ACC112 (cell line): Measurements from ENCODE around the gene NR6A1.

Experiments
- H2AFZ ChIP-seq: fragments of 200-600 bp; sonication (generic); one replicate; pipeline ENCODE4 v1.6.0; 2017; ENCODE audit warnings: antibody characterized with exemption, low read length; ENCODE audit not compliant: unreplicated experiment
- H3K27ac ChIP-seq: fragments of 200-600 bp; sonication (generic); 2 replicates; pipeline ENCODE4 v1.5.1; 2014; ENCODE audit warnings: low read depth, mild to moderate bottlenecking, antibody characterized with exemption, low read length, moderate library complexity
- H3K27me3 ChIP-seq: fragments of 200-600 bp; sonication (generic); 2 replicates; pipeline ENCODE4 v1.6.1; 2014; ENCODE audit warnings: mild to moderate bottlenecking, antibody characterized with exemption, low read length, moderate library complexity, mixed read lengths; ENCODE audit not compliant: insufficient read depth
- H3K36me3 ChIP-seq: fragments of 200-600 bp; sonication (generic); 2 replicates; pipeline ENCODE4 v1.6.1; 2016; ENCODE audit warnings: mild to moderate bottlenecking, antibody characterized with exemption, low read length, moderate library complexity, mixed read lengths; ENCODE audit not compliant: insufficient read depth
- H3K4me1 ChIP-seq: fragments of 200-600 bp; sonication (generic); one replicate; pipeline ENCODE4 v1.6.1; 2016; ENCODE audit warnings: low read length, mixed read lengths; ENCODE audit not compliant: insufficient read depth, unreplicated experiment, control insufficient read depth
- H3K4me3 ChIP-seq: fragments of 200-600 bp; sonication (generic); 2 replicates; pipeline ENCODE4 v1.5.1; 2014; ENCODE audit warnings: mild to moderate bottlenecking, low read depth, low read length
- H3K79me2 ChIP-seq: fragments of 200-600 bp; sonication (generic); one replicate; pipeline ENCODE4 v1.6.0; 2016; ENCODE audit warnings: low read length; ENCODE audit not compliant: control insufficient read depth, unreplicated experiment, insufficient read depth

The NR6A1 gene

GRCh38 chr9:124809211-124809610 lies 38.1 kb upstream of the NR6A1 start:
- Histone ChIP-seq H3K79me2 (no peaks in the 10 kb centered on the region), H3K27me3 (no peaks in the 10 kb centered on the region), H3K27ac (no peak overlapping the region), H2AFZ (no peak overlapping the region), H3K4me1 (peaks cover 21% of the 10 kb centered on the region), H3K4me3 (no peak overlapping the region), H3K36me3 (no peaks in the 10 kb centered on the region)

- Histone ChIP-seq H3K4me1 (peaks cover 21% of the 10 kb centered on the region), H3K27me3 (no peaks in the 10 kb centered on the region), H3K36me3 (no peaks in the 10 kb centered on the region), H3K27ac (no peak overlapping the region), H3K4me3 (no peak overlapping the region), H3K79me2 (no peaks in the 10 kb centered on the region), H2AFZ (no peak overlapping the region)
Observed at GRCh38 chr9:124808246-124808956, 37.3 kb upstream of the NR6A1 start.

GRCh38 chr9:124805186-124805585 lies 34.1 kb upstream of the NR6A1 start:
- Histone ChIP-seq H2AFZ (no peak overlapping the region), H3K27ac (no peak overlapping the region), H3K4me1 (no peaks in the 10 kb centered on the region), H3K79me2 (no peaks in the 10 kb centered on the region), H3K27me3 (peaks cover 2% of the 10 kb centered on the region; the same call in 1 of the 2 replicates), H3K36me3 (no peaks in the 10 kb centered on the region), H3K4me3 (no peak overlapping the region)

- Histone ChIP-seq H2AFZ (no peak overlapping the region), H3K4me1 (no peaks in the 10 kb centered on the region), H3K4me3 (no peak overlapping the region), H3K79me2 (no peaks in the 10 kb centered on the region), H3K27ac (no peak overlapping the region), H3K27me3 (peaks cover 6% of the 10 kb centered on the region; the same call in 1 of the 2 replicates), H3K36me3 (no peaks in the 10 kb centered on the region)
Observed at GRCh38 chr9:124803911-124804310, 32.8 kb upstream of the NR6A1 start.

- no peak overlapping the region for H3K27ac ChIP-seq
- peaks cover 6% of the 10 kb centered on the region; the same call in 1 of the 2 replicates for H3K27me3 ChIP-seq
- H3K4me1 ChIP-seq = no peaks in the 10 kb centered on the region
- no peak overlapping the region for H3K4me3 ChIP-seq
- no peaks in the 10 kb centered on the region for H3K36me3 ChIP-seq
- no peaks in the 10 kb centered on the region for H3K79me2 ChIP-seq
- H2AFZ ChIP-seq = no peak overlapping the region
Observed at GRCh38 chr9:124802426-124802825, 31.3 kb upstream of the NR6A1 start.

GRCh38 chr9:124801356-124801755 lies 30.2 kb upstream of the NR6A1 start:
- no peak overlapping the region for H3K27ac ChIP-seq
- H3K36me3 ChIP-seq = no peaks in the 10 kb centered on the region
- H3K4me1 ChIP-seq = no peaks in the 10 kb centered on the region
- peaks cover 6% of the 10 kb centered on the region; the same call in 1 of the 2 replicates for H3K27me3 ChIP-seq
- H3K4me3 ChIP-seq = no peak overlapping the region
- no peaks in the 10 kb centered on the region for H3K79me2 ChIP-seq
- H2AFZ ChIP-seq = no peak overlapping the region

- no peaks in the 10 kb centered on the region for H3K4me1 ChIP-seq
- H3K27me3 ChIP-seq = peaks cover 6% of the 10 kb centered on the region; the same call in 1 of the 2 replicates
- H2AFZ ChIP-seq = no peak overlapping the region
- no peak overlapping the region for H3K27ac ChIP-seq
- no peaks in the 10 kb centered on the region for H3K79me2 ChIP-seq
- H3K4me3 ChIP-seq = no peak overlapping the region
- no peaks in the 10 kb centered on the region for H3K36me3 ChIP-seq
Observed at GRCh38 chr9:124800306-124801259, 29.5 kb upstream of the NR6A1 start.

GRCh38 chr9:124799274-124800006 lies 28.3 kb upstream of the NR6A1 start:
- Histone ChIP-seq H3K4me3 (no peak overlapping the region), H3K27me3 (peaks cover 6% of the 10 kb centered on the region; the same call in 1 of the 2 replicates), H3K79me2 (no peaks in the 10 kb centered on the region), H3K4me1 (no peaks in the 10 kb centered on the region), H3K36me3 (no peaks in the 10 kb centered on the region), H2AFZ (no peak overlapping the region), H3K27ac (no peak overlapping the region)

GRCh38 chr9:124797343-124798103 lies 26.4 kb upstream of the NR6A1 start:
- H3K36me3 ChIP-seq = no peaks in the 10 kb centered on the region
- H2AFZ ChIP-seq = no peak overlapping the region
- no peak overlapping the region for H3K4me3 ChIP-seq
- H3K4me1 ChIP-seq = no peaks in the 10 kb centered on the region
- peaks cover 6% of the 10 kb centered on the region; the same call in 1 of the 2 replicates for H3K27me3 ChIP-seq
- H3K27ac ChIP-seq = no peak overlapping the region
- H3K79me2 ChIP-seq = no peaks in the 10 kb centered on the region
